Sigmoid colon (tissue), 7 donors: ENCODE data around the gene RAMP1. TPM values are rescaled to one million over a fixed set of nuclear protein-coding genes. Genes with fewer than 3 reads are reported as not detected.
A peak's percentile ranks its signal among the peaks of the same experiment; 100 is the strongest.
"Not testable (repeated sequence)": the region's sequence is repeated elsewhere in the genome, so short reads cannot be mapped to it uniquely, and the experiment has no call there.

Experiments used
- DNase-seq: peaks from one replicate; pipeline ENCODE4 v3.0.0-alpha.2; 2019
- H3K27ac ChIP-seq, 4 donors: fragments of 200-600 bp; sonication (generic); one replicate each; pipeline ENCODE4 v1.5.1; 2016 to 2019; ENCODE audit warnings: mild to moderate bottlenecking in 1 of 4
- H3K27me3 ChIP-seq, 3 donors: fragments of 200-600 bp; sonication (generic); one replicate each; pipeline ENCODE4 v1.5.1; 2019; ENCODE audit warnings: mild to moderate bottlenecking in 1 of 3
- H3K36me3 ChIP-seq, 4 donors: fragments of 200-600 bp; sonication (generic); one replicate each; pipeline ENCODE4 v1.5.1; 2016 to 2019
- H3K4me1 ChIP-seq, 4 donors: fragments of 200-600 bp; sonication (generic); one replicate each; pipeline ENCODE4 v1.5.1; 2017 to 2019
- H3K4me3 ChIP-seq, 4 donors: fragments of 200-600 bp; sonication (generic); one replicate each; pipeline ENCODE4 v1.5.1; 2017 to 2019; ENCODE audit warnings: mild to moderate bottlenecking in 2 of 4, moderate library complexity in 1 of 4
- H3K9me3 ChIP-seq, 4 donors: fragments of 200-600 bp in 3 of 4; sonication (generic) in 3 of 4; one replicate each; pipeline versions ENCODE4 v1.5.1 to v1.6.1; 2013 to 2019
- CTCF ChIP-seq, 4 experiments: fragments of 450-650 bp in 3 of 4; fragments of 200-600 bp in 1 of 4; IDR thresholded peaks; one replicate each; pipeline ENCODE4 v1.5.1; 2016 to 2019; ENCODE audit warnings: antibody characterized with exemption in 4 of 4, mild to moderate bottlenecking in 3 of 4, moderate library complexity in 2 of 4
- EP300 ChIP-seq, 4 donors: sonication (generic); formaldehyde crosslinking; IDR thresholded peaks; one replicate each; pipeline ENCODE4 v1.6.1; 2017; ENCODE audit warnings: antibody characterized with exemption in 4 of 4
- POLR2A ChIP-seq, 2 donors: fragments of 450-650 bp; IDR thresholded peaks; one replicate each; pipeline ENCODE4 v1.6.1; 2016; ENCODE audit warnings: antibody characterized with exemption in 2 of 2, mild to moderate bottlenecking in 2 of 2, moderate library complexity in 2 of 2
- POLR2AphosphoS5 ChIP-seq, 4 donors: sonication (generic); formaldehyde crosslinking; IDR thresholded peaks; one replicate each; pipeline ENCODE4 v1.6.1; 2017; ENCODE audit warnings: antibody characterized with exemption in 4 of 4
- WGBS, 2 donors: extraction: QIAGEN DNeasy Blood & Tissue Kit; methylation state at CpG; one replicate each; pipeline ENCODE4 v1.1.7; 2013; 5-methylcytosine and 5-hydroxymethylcytosine counted together
- intact Hi-C: fragments of 100-400 bp; cut with DNase I; formaldehyde crosslinking; loops from one replicate; pipeline ENCODE4 v1.15.1; 2023
- polyA plus RNA-seq, 3 donors: library from polyadenylated mRNA; stranded (reverse); fragments of 200-250 nt; gene quantifications; one replicate each; pipeline ENCODE4 v1.2.3, GENCODE V29; 2013
- total RNA-seq, 4 donors: library from RNA; depleted of rRNA; stranded (reverse); fragments of >200 nt; gene quantifications; one replicate each; pipeline ENCODE4 v1.1.0, GENCODE V29; 2016
- donor health status: healthy with polysubstance abuse.
- donor health status: Bipolar disorder and iron deficiency.
- donor health status: healthy.

RAMP1 gene
- total and polyA plus RNA-seq, 7 donors, result 13.2 to 788 (median 372) TPM; not detected in 1

GRCh38 chr2:237835372-237835771 lies 24.1 kb upstream of the RAMP1 start:
- whole genome bisulfite sequencing, 2 donors, result 70 to 91% methylated on average over 3 of the region's 3 CpGs
- H3K27ac ChIP-seq, result no peak overlapping the region
- no peak for DNase-seq
- TF ChIP-seq EP300 (IDR thresholded peaks at IDR 0.05) (no peak), CTCF (IDR thresholded peaks at IDR 0.05) (no peak), POLR2AphosphoS5 (IDR thresholded peaks at IDR 0.05) (no peak), POLR2A (IDR thresholded peaks at IDR 0.05) (no peak)
- H3K4me1 ChIP-seq, result no peaks in the 10 kb centered on the region
- no peak overlapping the region for H3K4me3 ChIP-seq
- H3K27me3 ChIP-seq, result no peaks in the 10 kb centered on the region
- H3K36me3 ChIP-seq, result no peaks in the 10 kb centered on the region
- no peaks in the 10 kb centered on the region for H3K9me3 ChIP-seq
- intact Hi-C loops, result no loop called here

- H3K9me3 ChIP-seq, result no peaks in the 10 kb centered on the region
- intact Hi-C loops, result no loop called here
- WGBS, 2 donors, result 76 to 82% methylated on average over 4 of the region's 4 CpGs
- no peak overlapping the region for H3K27ac ChIP-seq
- no peak overlapping the region for H3K4me3 ChIP-seq
- no peaks in the 10 kb centered on the region for H3K36me3 ChIP-seq
- TF ChIP-seq EP300 (IDR thresholded peaks at IDR 0.05) (no peak), POLR2A (IDR thresholded peaks at IDR 0.05) (no peak), POLR2AphosphoS5 (IDR thresholded peaks at IDR 0.05) (no peak)
- DNase-seq, result no peak
- H3K27me3 ChIP-seq, result no peaks in the 10 kb centered on the region
- H3K4me1 ChIP-seq, result no peaks in the 10 kb centered on the region
These were observed 18.4 kb upstream of the RAMP1 start for GRCh38 chr2:237841051-237841450.

- intact Hi-C loops, result not testable (repeated sequence)
- 92 to 94% methylated on average over 12 of the region's 12 CpGs for WGBS, 2 donors
These were observed 10.5 kb upstream of the RAMP1 start for GRCh38 chr2:237848940-237849339.

GRCh38 chr2:237854295-237854694 lies 5.1 kb upstream of the RAMP1 start:
- Histone ChIP-seq H3K27ac (no peak overlapping the region), H3K27me3 (no peaks in the 10 kb centered on the region), H3K36me3 (no peaks in the 10 kb centered on the region), H3K9me3 (peaks cover 0 to 2% (median under 1%) of the 10 kb centered on the region in 4 donors), H3K4me3 (no peak overlapping the region), H3K4me1 (peaks cover 0 to 13% (median 9%) of the 10 kb centered on the region in 4 donors)
- WGBS, 2 donors, result 19 to 64% methylated on average over 3 of the region's 3 CpGs
- no peak for DNase-seq
- intact Hi-C loops, result no loop called here
- TF ChIP-seq POLR2AphosphoS5 (IDR thresholded peaks at IDR 0.05) (no peak), POLR2A (IDR thresholded peaks at IDR 0.05) (no peak), EP300 (IDR thresholded peaks at IDR 0.05) (no peak), CTCF (IDR thresholded peaks at IDR 0.05) (no peak)

More at GRCh38 chr2:237848940-237849339, 10.5 kb upstream of the RAMP1 start:
- H3K4me3 ChIP-seq, H3K36me3 ChIP-seq, H3K27ac ChIP-seq, DNase-seq, H3K9me3 ChIP-seq, H3K27me3 ChIP-seq, H3K4me1 ChIP-seq: not testable (repeated sequence)

- DNase-seq, result no peak
- H3K9me3 ChIP-seq, result no peaks in the 10 kb centered on the region
- intact Hi-C loops, result loop anchor here (1.0 to 5.0 kb wide), 4 partner anchors 110 to 406 kb away; partner anchors contain the start of genes SCLY and UBE2F
- peaks cover 0 to 25% (median 23%) of the 10 kb centered on the region in 4 donors for H3K4me1 ChIP-seq
- TF ChIP-seq CTCF (IDR thresholded peaks at IDR 0.05), result no peak
- TF ChIP-seq POLR2A (IDR thresholded peaks at IDR 0.05), result no peak
- no peak for TF ChIP-seq EP300 (IDR thresholded peaks at IDR 0.05)
- TF ChIP-seq POLR2AphosphoS5 (IDR thresholded peaks at IDR 0.05), result no peak
- H3K4me3 ChIP-seq, result no peak overlapping the region
- WGBS, 2 donors, result 83 to 92% methylated on average over 8 of the region's 8 CpGs
- H3K27ac ChIP-seq, result peak overlapping the region in 2 of 4 donors; percentile 9 to 97
- no peaks in the 10 kb centered on the region for H3K27me3 ChIP-seq
- no peaks in the 10 kb centered on the region for H3K36me3 ChIP-seq
These were observed 1.6 kb upstream of the RAMP1 start for GRCh38 chr2:237857791-237858190.
